HepG2 (cell line): ENCODE data around the gene SEMA4F. TPM values are rescaled to one million over a fixed set of nuclear protein-coding genes. Genes with fewer than 3 reads are reported as not detected.

Source experiments
- CC2D1A ChIP-seq: sonication (generic); formaldehyde crosslinking; IDR thresholded peaks from 2 replicates; pipeline ENCODE4 v1.8.1; 2023; ENCODE audit warnings: mild to moderate bottlenecking, missing genetic modification reagents
- ELF3 ChIP-seq: IDR thresholded peaks from 2 replicates; pipeline ENCODE4 v1.6.1; 2016; ENCODE audit warnings: missing genetic modification reagents, missing compliant biosample characterization
- GTF2F1 ChIP-seq: fragments of 150-350 bp; IDR thresholded peaks from 2 replicates; pipeline ENCODE4 v1.6.1; 2014; ENCODE audit warnings: low read length
- HOXA5 ChIP-seq: sonication (generic); formaldehyde crosslinking; IDR thresholded peaks from 2 replicates; pipeline ENCODE4 v1.4.0; 2020; ENCODE audit warnings: missing genetic modification reagents
- IRF2 ChIP-seq: IDR thresholded peaks from 2 replicates; pipeline ENCODE4 v1.6.1; 2018; ENCODE audit warnings: missing genetic modification reagents, missing compliant biosample characterization
- MED13 ChIP-seq: sonication (generic); formaldehyde crosslinking; IDR thresholded peaks from 2 replicates; pipeline ENCODE4 v1.5.0; 2020; ENCODE audit warnings: missing genetic modification reagents
- MEF2D ChIP-seq: sonication (generic); formaldehyde crosslinking; IDR thresholded peaks from 2 replicates; pipeline ENCODE4 v1.5.1; 2020; ENCODE audit warnings: mild to moderate bottlenecking, missing genetic modification reagents
- PCBP1 ChIP-seq: fragments of 200-400 bp; formaldehyde crosslinking; IDR thresholded peaks from 2 replicates; pipeline ENCODE4 v1.6.1; 2017; ENCODE audit warnings: mild to moderate bottlenecking, low read depth, low read length, borderline replicate concordance
- RAD21 ChIP-seq: fragments of 450-650 bp; formaldehyde crosslinking; IDR thresholded peaks from 2 replicates; pipeline ENCODE4 v1.5.0; 2020; ENCODE audit warnings: mild to moderate bottlenecking
- RAD51 ChIP-seq: fragments of 450-650 bp; IDR thresholded peaks from 2 replicates; pipeline ENCODE4 v1.6.1; 2016; ENCODE audit warnings: borderline replicate concordance
- REPIN1 ChIP-seq: sonication (generic); formaldehyde crosslinking; IDR thresholded peaks from 2 replicates; pipeline ENCODE4 v1.8.0; 2022; ENCODE audit warnings: missing genetic modification reagents, low read depth, mild to moderate bottlenecking, borderline replicate concordance
- SOX13 ChIP-seq, 3 experiments: fragments of 450-650 bp in 1 of 3; sonication (generic) in 1 of 3; formaldehyde crosslinking in 1 of 3; IDR thresholded peaks in 2 of 3; conservative IDR thresholded peaks in 1 of 3; 2 replicates each; pipeline versions ENCODE4 v1.5.0 to v1.6.1; 2016 to 2020; ENCODE audit warnings: antibody characterized with exemption in 1 of 3, mild to moderate bottlenecking in 1 of 3, missing compliant biosample characterization in 1 of 3, missing genetic modification reagents in 1 of 3, moderate library complexity in 1 of 3
- TBL1XR1 ChIP-seq: fragments of 150-350 bp; IDR thresholded peaks from 2 replicates; pipeline ENCODE4 v1.6.1; 2014; ENCODE audit warnings: borderline replicate concordance, low read length; ENCODE audit not compliant: partially characterized antibody
- TBX2 ChIP-seq: sonication (generic); formaldehyde crosslinking; IDR thresholded peaks from 2 replicates; pipeline ENCODE4 v1.5.0; 2020; ENCODE audit warnings: missing genetic modification reagents, mild to moderate bottlenecking, borderline replicate concordance
- ZMYM2 ChIP-seq: sonication (generic); formaldehyde crosslinking; IDR thresholded peaks from 2 replicates; pipeline ENCODE4 v1.8.0; 2022; ENCODE audit warnings: mild to moderate bottlenecking, missing genetic modification reagents
- ZNF788 ChIP-seq: sonication (generic); formaldehyde crosslinking; IDR thresholded peaks from 2 replicates; pipeline ENCODE4 v1.5.0; 2020; ENCODE audit warnings: mild to moderate bottlenecking, missing genetic modification reagents, borderline replicate concordance
- polyA plus RNA-seq, 8 experiments: library from polyadenylated mRNA; depleted of rRNA in 3 of 8; stranded (reverse) in 7 of 8; unstranded in 1 of 8; fragments of >200 nt; fragmentation: Illumina TruSeq in 4 of 8; extraction: Trizol in 4 of 8; gene quantifications; 2 replicates each; pipeline versions ENCODE4 v1.2.1 to v1.2.3, GENCODE V29; 2011 to 2016; ENCODE audit warnings: low read depth in 4 of 8, missing spikeins in 1 of 8, mixed read lengths in 1 of 8; ENCODE audit not compliant: insufficient read depth in 1 of 8
- total RNA-seq, 5 experiments: library from RNA; depleted of rRNA; stranded (reverse); fragments of >200 nt; fragmentation: Illumina TruSeq; extraction: Trizol; gene quantifications; 2 replicates each; pipeline ENCODE4 v1.2.3, GENCODE V29; 2016; ENCODE audit warnings: low read depth in 1 of 5
- TF ChIP-seq, protein P1 (sequence below): sonication (generic); formaldehyde crosslinking; IDR thresholded peaks from 2 replicates; pipeline ENCODE4 v1.5.0; 2020; ENCODE audit warnings: mild to moderate bottlenecking, missing genetic modification reagents
- TF ChIP-seq, protein P2 (sequence below): sonication (generic); formaldehyde crosslinking; IDR thresholded peaks from 2 replicates; pipeline ENCODE4 v1.4.0; 2020; ENCODE audit warnings: low read depth, mild to moderate bottlenecking, missing genetic modification reagents
- TF ChIP-seq, protein P3 (sequence below): IDR thresholded peaks from 2 replicates; pipeline ENCODE4 v1.6.1; 2016; ENCODE audit warnings: missing genetic modification reagents, missing compliant biosample characterization
- TF ChIP-seq, protein P4 (sequence below): sonication (generic); formaldehyde crosslinking; IDR thresholded peaks from 2 replicates; pipeline ENCODE4 v1.5.0; 2020; ENCODE audit warnings: mild to moderate bottlenecking, missing genetic modification reagents, moderate library complexity
- TF ChIP-seq, protein P5 (sequence below): sonication (generic); formaldehyde crosslinking; conservative IDR thresholded peaks from 2 replicates; pipeline ENCODE4 v1.4.0; 2020; ENCODE audit warnings: missing genetic modification reagents
- TF ChIP-seq, protein P6 (sequence below): IDR thresholded peaks from 2 replicates; pipeline ENCODE4 v1.6.1; 2016; ENCODE audit warnings: control low read depth

Gene SEMA4F
- total and polyA plus RNA-seq, 2 of the 13 experiments (the other 11 are each of a cell fraction or from before 2014, with no cell fraction given) = 7.1 to 10.3 TPM

DNA sequence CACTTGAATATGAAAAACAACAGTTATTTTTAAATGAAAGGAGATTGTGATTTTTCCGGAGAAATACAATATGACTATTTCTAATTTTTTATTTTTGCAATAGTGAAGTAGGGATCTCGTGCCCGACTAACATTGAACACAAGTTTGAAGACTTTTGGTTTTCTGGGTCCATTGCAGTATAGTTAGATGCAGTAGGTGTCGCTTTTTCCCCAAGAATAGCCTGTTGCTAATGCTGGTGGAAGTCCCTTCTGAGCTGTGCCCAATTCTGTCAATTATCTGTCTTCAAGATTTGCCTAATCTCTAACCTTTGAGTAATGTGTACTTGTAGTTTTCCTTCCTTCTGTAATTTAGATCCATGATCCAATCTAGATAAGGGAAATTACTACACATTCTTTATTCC is 36.5 kb downstream of the SEMA4F start (continued):
- 0 out of 2 replicates have a peak, but pooled peaks have one; percentile 54 for TF ChIP-seq HOXA5 (CRISPR knock-in tag)
- TF ChIP-seq, protein P1, sequence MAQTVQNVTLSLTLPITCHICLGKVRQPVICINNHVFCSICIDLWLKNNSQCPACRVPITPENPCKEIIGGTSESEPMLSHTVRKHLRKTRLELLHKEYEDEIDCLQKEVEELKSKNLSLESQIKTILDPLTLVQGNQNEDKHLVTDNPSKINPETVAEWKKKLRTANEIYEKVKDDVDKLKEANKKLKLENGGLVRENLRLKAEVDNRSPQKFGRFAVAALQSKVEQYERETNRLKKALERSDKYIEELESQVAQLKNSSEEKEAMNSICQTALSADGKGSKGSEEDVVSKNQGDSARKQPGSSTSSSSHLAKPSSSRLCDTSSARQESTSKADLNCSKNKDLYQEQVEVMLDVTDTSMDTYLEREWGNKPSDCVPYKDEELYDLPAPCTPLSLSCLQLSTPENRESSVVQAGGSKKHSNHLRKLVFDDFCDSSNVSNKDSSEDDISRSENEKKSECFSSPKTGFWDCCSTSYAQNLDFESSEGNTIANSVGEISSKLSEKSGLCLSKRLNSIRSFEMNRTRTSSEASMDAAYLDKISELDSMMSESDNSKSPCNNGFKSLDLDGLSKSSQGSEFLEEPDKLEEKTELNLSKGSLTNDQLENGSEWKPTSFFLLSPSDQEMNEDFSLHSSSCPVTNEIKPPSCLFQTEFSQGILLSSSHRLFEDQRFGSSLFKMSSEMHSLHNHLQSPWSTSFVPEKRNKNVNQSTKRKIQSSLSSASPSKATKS (CRISPR knock-in tag) = 0 out of 2 replicates have a peak, but pooled peaks have one; percentile 41
- no peak for TF ChIP-seq MEF2D
- TF ChIP-seq, protein P2, sequence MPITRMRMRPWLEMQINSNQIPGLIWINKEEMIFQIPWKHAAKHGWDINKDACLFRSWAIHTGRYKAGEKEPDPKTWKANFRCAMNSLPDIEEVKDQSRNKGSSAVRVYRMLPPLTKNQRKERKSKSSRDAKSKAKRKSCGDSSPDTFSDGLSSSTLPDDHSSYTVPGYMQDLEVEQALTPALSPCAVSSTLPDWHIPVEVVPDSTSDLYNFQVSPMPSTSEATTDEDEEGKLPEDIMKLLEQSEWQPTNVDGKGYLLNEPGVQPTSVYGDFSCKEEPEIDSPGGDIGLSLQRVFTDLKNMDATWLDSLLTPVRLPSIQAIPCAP (CRISPR knock-in tag) = no peak
- no peak for TF ChIP-seq TBX2 (CRISPR knock-in tag)
- no peak for TF ChIP-seq CC2D1A
- TF ChIP-seq ZMYM2 = no peak
- no peak for TF ChIP-seq TBL1XR1
- TF ChIP-seq SOX13 (IDR thresholded peaks at IDR 0.05) = no peak
- TF ChIP-seq SOX13 (CRISPR knock-in tag; conservative IDR thresholded peaks at IDR 0.05 in 1 of 2, IDR thresholded peaks at IDR 0.05 in 1 of 2) = no peak
- no peak for TF ChIP-seq ZNF788 (CRISPR knock-in tag)
- TF ChIP-seq, protein P3, sequence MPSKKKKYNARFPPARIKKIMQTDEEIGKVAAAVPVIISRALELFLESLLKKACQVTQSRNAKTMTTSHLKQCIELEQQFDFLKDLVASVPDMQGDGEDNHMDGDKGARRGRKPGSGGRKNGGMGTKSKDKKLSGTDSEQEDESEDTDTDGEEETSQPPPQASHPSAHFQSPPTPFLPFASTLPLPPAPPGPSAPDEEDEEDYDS (CRISPR knock-in tag) = no peak
- TF ChIP-seq GTF2F1 = no peak
- TF ChIP-seq, protein P4, sequence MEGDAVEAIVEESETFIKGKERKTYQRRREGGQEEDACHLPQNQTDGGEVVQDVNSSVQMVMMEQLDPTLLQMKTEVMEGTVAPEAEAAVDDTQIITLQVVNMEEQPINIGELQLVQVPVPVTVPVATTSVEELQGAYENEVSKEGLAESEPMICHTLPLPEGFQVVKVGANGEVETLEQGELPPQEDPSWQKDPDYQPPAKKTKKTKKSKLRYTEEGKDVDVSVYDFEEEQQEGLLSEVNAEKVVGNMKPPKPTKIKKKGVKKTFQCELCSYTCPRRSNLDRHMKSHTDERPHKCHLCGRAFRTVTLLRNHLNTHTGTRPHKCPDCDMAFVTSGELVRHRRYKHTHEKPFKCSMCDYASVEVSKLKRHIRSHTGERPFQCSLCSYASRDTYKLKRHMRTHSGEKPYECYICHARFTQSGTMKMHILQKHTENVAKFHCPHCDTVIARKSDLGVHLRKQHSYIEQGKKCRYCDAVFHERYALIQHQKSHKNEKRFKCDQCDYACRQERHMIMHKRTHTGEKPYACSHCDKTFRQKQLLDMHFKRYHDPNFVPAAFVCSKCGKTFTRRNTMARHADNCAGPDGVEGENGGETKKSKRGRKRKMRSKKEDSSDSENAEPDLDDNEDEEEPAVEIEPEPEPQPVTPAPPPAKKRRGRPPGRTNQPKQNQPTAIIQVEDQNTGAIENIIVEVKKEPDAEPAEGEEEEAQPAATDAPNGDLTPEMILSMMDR = peak; percentile 92
- TF ChIP-seq IRF2 (CRISPR knock-in tag) = peak; percentile 29; the same call in 1 of the 2 replicates
- TF ChIP-seq PCBP1 = no peak
- TF ChIP-seq ELF3 (CRISPR knock-in tag) = 0 out of 2 replicates have a peak, but pooled peaks have one; percentile 21
- no peak for TF ChIP-seq RAD51
- TF ChIP-seq MED13 (CRISPR knock-in tag) = no peak
- TF ChIP-seq RAD21 (CRISPR knock-in tag) = peak; percentile 92
- TF ChIP-seq, protein P5, sequence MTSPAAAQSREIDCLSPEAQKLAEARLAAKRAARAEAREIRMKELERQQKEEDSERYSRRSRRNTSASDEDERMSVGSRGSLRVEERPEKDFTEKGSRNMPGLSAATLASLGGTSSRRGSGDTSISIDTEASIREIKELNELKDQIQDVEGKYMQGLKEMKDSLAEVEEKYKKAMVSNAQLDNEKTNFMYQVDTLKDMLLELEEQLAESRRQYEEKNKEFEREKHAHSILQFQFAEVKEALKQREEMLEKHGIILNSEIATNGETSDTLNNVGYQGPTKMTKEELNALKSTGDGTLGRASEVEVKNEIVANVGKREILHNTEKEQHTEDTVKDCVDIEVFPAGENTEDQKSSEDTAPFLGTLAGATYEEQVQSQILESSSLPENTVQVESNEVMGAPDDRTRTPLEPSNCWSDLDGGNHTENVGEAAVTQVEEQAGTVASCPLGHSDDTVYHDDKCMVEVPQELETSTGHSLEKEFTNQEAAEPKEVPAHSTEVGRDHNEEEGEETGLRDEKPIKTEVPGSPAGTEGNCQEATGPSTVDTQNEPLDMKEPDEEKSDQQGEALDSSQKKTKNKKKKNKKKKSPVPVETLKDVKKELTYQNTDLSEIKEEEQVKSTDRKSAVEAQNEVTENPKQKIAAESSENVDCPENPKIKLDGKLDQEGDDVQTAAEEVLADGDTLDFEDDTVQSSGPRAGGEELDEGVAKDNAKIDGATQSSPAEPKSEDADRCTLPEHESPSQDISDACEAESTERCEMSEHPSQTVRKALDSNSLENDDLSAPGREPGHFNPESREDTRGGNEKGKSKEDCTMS (CRISPR knock-in tag) = no peak
- TF ChIP-seq, protein P6, sequence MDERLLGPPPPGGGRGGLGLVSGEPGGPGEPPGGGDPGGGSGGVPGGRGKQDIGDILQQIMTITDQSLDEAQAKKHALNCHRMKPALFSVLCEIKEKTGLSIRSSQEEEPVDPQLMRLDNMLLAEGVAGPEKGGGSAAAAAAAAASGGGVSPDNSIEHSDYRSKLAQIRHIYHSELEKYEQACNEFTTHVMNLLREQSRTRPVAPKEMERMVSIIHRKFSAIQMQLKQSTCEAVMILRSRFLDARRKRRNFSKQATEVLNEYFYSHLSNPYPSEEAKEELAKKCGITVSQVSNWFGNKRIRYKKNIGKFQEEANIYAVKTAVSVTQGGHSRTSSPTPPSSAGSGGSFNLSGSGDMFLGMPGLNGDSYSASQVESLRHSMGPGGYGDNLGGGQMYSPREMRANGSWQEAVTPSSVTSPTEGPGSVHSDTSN (CRISPR knock-in tag) = no peak
- TF ChIP-seq REPIN1 = no peak
